SK-N-MC (cell line): ENCODE data around the gene ANKRD13D.

Experiments used
- DNase-seq: peaks from one replicate; pipeline ENCODE4 v3.0.0-alpha.2; 2011; ENCODE audit warnings: low read depth, low spot score
- H3K27ac ChIP-seq: fragments of 200-600 bp; sonication (generic); 2 replicates; pipeline ENCODE4 v1.5.1; 2016; ENCODE audit warnings: mixed run types
- H3K36me3 ChIP-seq: fragments of 200-600 bp; sonication (generic); 2 replicates; pipeline ENCODE4 v1.6.1; 2017; ENCODE audit warnings: antibody characterized with exemption, low read length, mixed read lengths; ENCODE audit not compliant: insufficient read depth
- H3K4me3 ChIP-seq: fragments of 200-600 bp; sonication (generic); 2 replicates; pipeline ENCODE4 v1.5.1; 2016
- H3K9ac ChIP-seq: fragments of 200-600 bp; sonication (generic); 2 replicates; pipeline ENCODE4 v1.8.0; 2017; ENCODE audit warnings: mixed run types, mixed read lengths; ENCODE audit not compliant: insufficient read length
- H3K9me3 ChIP-seq: fragments of 200-600 bp; sonication (generic); 2 replicates; pipeline ENCODE4 v1.6.1; 2017; ENCODE audit warnings: low read depth, mild to moderate bottlenecking, antibody characterized with exemption, low read length, moderate library complexity, mixed read lengths
- EZH2 ChIP-seq: fragments of 200-600 bp; sonication (generic); IDR thresholded peaks from one replicate; pipeline ENCODE4 v1.6.1; 2017; ENCODE audit warnings: antibody characterized with exemption
- FOXP2 ChIP-seq: optimal IDR thresholded peaks from 2 replicates; pipeline ENCODE3; 2011; ENCODE audit warnings: mild to moderate bottlenecking, moderate library complexity; ENCODE audit not compliant: insufficient read depth; ENCODE audit errors: extremely low read length, control extremely low read depth
- POLR2AphosphoS5 ChIP-seq: IDR thresholded peaks from 2 replicates; pipeline ENCODE4 v1.6.1; 2012; ENCODE audit warnings: mild to moderate bottlenecking, low read depth, low read length, borderline replicate concordance

Gene ANKRD13D

GRCh38 chr11:67285541-67286498 lies 3.3 kb upstream of the ANKRD13D start:
- H3K27ac ChIP-seq, result peak overlapping the region; percentile 97
- no peaks in the 10 kb centered on the region for H3K9me3 ChIP-seq
- no peak for TF ChIP-seq FOXP2
- no peak for TF ChIP-seq EZH2
- no peak for TF ChIP-seq POLR2AphosphoS5
- peaks cover 43% of the 10 kb centered on the region for H3K36me3 ChIP-seq
- H3K9ac ChIP-seq, result no peak overlapping the region
- H3K4me3 ChIP-seq, result no peak overlapping the region
- DNase-seq, result no peak

GRCh38 chr11:67286621-67287333 lies 2.3 kb upstream of the ANKRD13D start:
- H3K27ac ChIP-seq, result peak overlapping the region; percentile 97
- H3K9me3 ChIP-seq, result no peaks in the 10 kb centered on the region
- H3K36me3 ChIP-seq, result peaks cover 43% of the 10 kb centered on the region
- TF ChIP-seq EZH2 (no peak), POLR2AphosphoS5 (no peak; the same call in 1 of the 2 replicates), FOXP2 (no peak)
- H3K9ac ChIP-seq, result peak overlapping the region; percentile 22
- no peak overlapping the region for H3K4me3 ChIP-seq
- DNase-seq, result no peak

GRCh38 chr11:67287355-67288197 lies 1.5 kb upstream of the ANKRD13D start:
- Histone ChIP-seq H3K36me3 (peaks cover 43% of the 10 kb centered on the region), H3K27ac (peak overlapping the region; percentile 97), H3K9me3 (no peaks in the 10 kb centered on the region), H3K9ac (peak overlapping the region; percentile 74), H3K4me3 (peak overlapping the region; percentile 86)
- TF ChIP-seq POLR2AphosphoS5 (no peak; the same call in 1 of the 2 replicates), EZH2 (no peak), FOXP2 (no peak)
- no peak for DNase-seq

GRCh38 chr11:67288198-67288451 lies 978 bp upstream of the ANKRD13D start:
- H3K9me3 ChIP-seq, result no peaks in the 10 kb centered on the region
- H3K36me3 ChIP-seq, result peaks cover 43% of the 10 kb centered on the region

GRCh38 chr11:67288452-67289225 lies 464 bp upstream of the ANKRD13D start:
- Histone ChIP-seq H3K27ac (peak overlapping the region; percentile 97), H3K9me3 (no peaks in the 10 kb centered on the region), H3K4me3 (peak overlapping the region; percentile 86), H3K36me3 (peaks cover 41% of the 10 kb centered on the region), H3K9ac (peak overlapping the region; percentile 74)
- DNase-seq, result peak; percentile 22
- TF ChIP-seq EZH2 (no peak), FOXP2 (peak; percentile 80), POLR2AphosphoS5 (peak; percentile 79)

More at GRCh38 chr11:67288198-67288451, 978 bp upstream of the ANKRD13D start:
- H3K4me3 ChIP-seq, result peak overlapping the region; percentile 86
- H3K9ac ChIP-seq, result peak overlapping the region; percentile 74
- H3K27ac ChIP-seq, result peak overlapping the region; percentile 97
- DNase-seq, result no peak
- no peak for TF ChIP-seq POLR2AphosphoS5
- TF ChIP-seq EZH2, result no peak
- no peak for TF ChIP-seq FOXP2

GRCh38 chr11:67289651-67290479 lies 762 bp downstream of the ANKRD13D start:
- Histone ChIP-seq H3K4me3 (peak overlapping the region; percentile 84), H3K9ac (peak overlapping the region; percentile 85), H3K27ac (no peak overlapping the region), H3K36me3 (peaks cover 45% of the 10 kb centered on the region), H3K9me3 (peaks cover 6% of the 10 kb centered on the region; the same call in 1 of the 2 replicates)
- no peak for TF ChIP-seq POLR2AphosphoS5
- no peak for TF ChIP-seq FOXP2
- TF ChIP-seq EZH2, result no peak
- no peak for DNase-seq

GRCh38 chr11:67290801-67291200 lies 1.7 kb downstream of the ANKRD13D start:
- Histone ChIP-seq H3K36me3 (peaks cover 55% of the 10 kb centered on the region), H3K4me3 (0 out of 2 replicates have a peak overlapping the region, but pooled peaks have one; percentile 84), H3K9me3 (peaks cover 9% of the 10 kb centered on the region; the same call in 1 of the 2 replicates), H3K9ac (peak overlapping the region; percentile 85), H3K27ac (no peak overlapping the region)
- DNase-seq, result no peak
- no peak for TF ChIP-seq EZH2
- no peak for TF ChIP-seq POLR2AphosphoS5
- no peak for TF ChIP-seq FOXP2
